Fibroblast of lung (primary cell): ENCODE data around the gene PTPRA. TPM values are rescaled to one million over a fixed set of nuclear protein-coding genes. Genes with fewer than 3 reads are reported as not detected.

Source experiments
- DNase-seq, 2 donors: peaks; one replicate each; pipeline versions ENCODE4 v3.0.0 to v3.0.0-alpha.2; 2010; ENCODE audit warnings: low read depth in 2 of 2
- H2AFZ ChIP-seq: 2 replicates; pipeline ENCODE4 v1.5.1; 2012; ENCODE audit warnings: low read length, control low read depth, inconsistent platforms
- H3K27ac ChIP-seq: 2 replicates; pipeline ENCODE4 v1.5.1; 2011; ENCODE audit warnings: low read length, control low read depth; ENCODE audit not compliant: insufficient read depth
- H3K27me3 ChIP-seq: 2 replicates; pipeline ENCODE4 v1.5.1; 2011; ENCODE audit warnings: mild to moderate bottlenecking, low read length; ENCODE audit not compliant: control insufficient read depth, insufficient read depth
- H3K36me3 ChIP-seq: 2 replicates; pipeline ENCODE4 v1.5.1; 2011; ENCODE audit warnings: low read length; ENCODE audit not compliant: control insufficient read depth, insufficient read depth
- H3K4me1 ChIP-seq: 2 replicates; pipeline ENCODE4 v1.5.1; 2011; ENCODE audit warnings: low read length; ENCODE audit not compliant: control insufficient read depth, insufficient read depth; ENCODE audit errors: extremely low read depth
- H3K4me2 ChIP-seq: 2 replicates; pipeline ENCODE4 v1.5.1; 2011; ENCODE audit warnings: low read length, control low read depth; ENCODE audit not compliant: insufficient read depth; ENCODE audit errors: extremely low read depth
- H3K4me3 ChIP-seq, 4 experiments: fragments of 200-600 bp in 1 of 4; sonication (generic) in 1 of 4; replicated peaks in 1 of 4; 2 replicates each; pipeline ENCODE4 v1.5.1; 2011 to 2016; ENCODE audit warnings: low read length in 4 of 4, low read depth in 3 of 4, mild to moderate bottlenecking in 3 of 4, control low read depth in 2 of 4, inconsistent platforms in 1 of 4, mixed read lengths in 1 of 4; ENCODE audit not compliant: insufficient read depth in 1 of 4; ENCODE audit errors: control extremely low read depth in 1 of 4
- H3K79me2 ChIP-seq: 2 replicates; pipeline ENCODE4 v1.5.1; 2012; ENCODE audit warnings: mild to moderate bottlenecking, low read length, inconsistent platforms; ENCODE audit not compliant: control insufficient read depth, insufficient read depth
- H3K9ac ChIP-seq: 2 replicates; pipeline ENCODE4 v1.5.1; 2011; ENCODE audit warnings: mild to moderate bottlenecking, low read length, control low read depth; ENCODE audit not compliant: insufficient read depth
- H3K9me3 ChIP-seq: 2 replicates; pipeline ENCODE4 v1.5.1; 2012; ENCODE audit warnings: low read depth, low read length; ENCODE audit not compliant: control insufficient read depth, insufficient read depth
- H4K20me1 ChIP-seq: 2 replicates; pipeline ENCODE4 v1.5.1; 2011; ENCODE audit warnings: low read length; ENCODE audit not compliant: control insufficient read depth, insufficient read depth; ENCODE audit errors: extremely low read depth
- CTCF ChIP-seq, 2 donors: IDR thresholded peaks in 1 of 2; conservative IDR thresholded peaks in 1 of 2; 1 replicate in 1 of 2; 2 replicates in 1 of 2; pipeline ENCODE4 v1.5.1; 2011 to 2012; ENCODE audit warnings: low read length in 2 of 2, control low read depth in 1 of 2, inconsistent platforms in 1 of 2, low read depth in 1 of 2, mild to moderate bottlenecking in 1 of 2
- EZH2 ChIP-seq: IDR thresholded peaks from 2 replicates; pipeline ENCODE4 v1.5.1; 2012; ENCODE audit warnings: low read length, control low read depth, mild to moderate bottlenecking; ENCODE audit errors: missing control alignments
- polyA plus RNA-seq, 2 donors: library from polyadenylated mRNA; depleted of rRNA in 1 of 2; stranded (reverse) in 1 of 2; unstranded in 1 of 2; fragments of >200 nt; gene quantifications; 2 replicates each; pipeline ENCODE4 v1.2.1, GENCODE V29; 2011 to 2012; ENCODE audit warnings: missing spikeins in 1 of 2
- total RNA-seq: library from RNA; depleted of rRNA; stranded (reverse); fragments of >200 nt; gene quantifications from 2 replicates; pipeline ENCODE4 v1.2.1, GENCODE V29; 2014

Gene PTPRA
- total and polyA plus RNA-seq, 2 donors (not counting 1 experiment from before 2014, with no cell fraction given), result 27.9 to 127 TPM

GRCh38 chr20:2917266-2917665, 44.0 kb downstream of the PTPRA start:
- Histone ChIP-seq H3K9me3 (no peaks in the 10 kb centered on the region), H3K36me3 (no peaks in the 10 kb centered on the region), H3K4me3 (no peak overlapping the region), H2AFZ (no peak overlapping the region), H3K9ac (no peak overlapping the region), H4K20me1 (no peaks in the 10 kb centered on the region), H3K79me2 (no peaks in the 10 kb centered on the region), H3K4me2 (no peak overlapping the region), H3K27ac (no peak overlapping the region), H3K27me3 (no peaks in the 10 kb centered on the region), H3K4me1 (no peaks in the 10 kb centered on the region)
- no peak for TF ChIP-seq CTCF (conservative IDR thresholded peaks at IDR 0.05 in 1 of 2, IDR thresholded peaks at IDR 0.05 in 1 of 2; ENCODE audit: low read depth in 1 of 2, low read length in 2 of 2)
- TF ChIP-seq EZH2, result no peak
- DNase-seq, result no peak

GRCh38 chr20:2918096-2919049, 45.1 kb downstream of the PTPRA start:
- H3K27ac ChIP-seq, result no peak overlapping the region
- no peaks in the 10 kb centered on the region for H4K20me1 ChIP-seq

More at GRCh38 chr20:2918096-2919049, 45.1 kb downstream of the PTPRA start:
- Histone ChIP-seq H3K9me3 (no peaks in the 10 kb centered on the region), H3K4me2 (no peak overlapping the region), H3K4me3 (no peak overlapping the region), H3K9ac (no peak overlapping the region), H3K4me1 (no peaks in the 10 kb centered on the region), H2AFZ (no peak overlapping the region), H3K36me3 (no peaks in the 10 kb centered on the region), H3K79me2 (no peaks in the 10 kb centered on the region), H3K27me3 (no peaks in the 10 kb centered on the region)
- no peak for TF ChIP-seq CTCF (conservative IDR thresholded peaks at IDR 0.05 in 1 of 2, IDR thresholded peaks at IDR 0.05 in 1 of 2; ENCODE audit: low read depth in 1 of 2, low read length in 2 of 2)
- no peak for TF ChIP-seq EZH2
- no peak for DNase-seq
